KOPT-K1 (cell line): ENCODE data around the gene VARS1.
A peak's percentile ranks its signal among the peaks of the same experiment; 100 is the strongest.
"Not testable (repeated sequence)": the region's sequence is repeated elsewhere in the genome, so short reads cannot be mapped to it uniquely, and the experiment has no call there.

Source experiments
- H3K27ac ChIP-seq: fragments of 200-600 bp; sonication (generic); 2 replicates; pipeline ENCODE4 v1.5.1; 2016; ENCODE audit warnings: antibody characterized with exemption, mild to moderate bottlenecking, low read depth, low read length; ENCODE audit not compliant: poor library complexity, severe bottlenecking
- H3K36me3 ChIP-seq: fragments of 200-600 bp; sonication (generic); 2 replicates; pipeline ENCODE4 v1.5.1; 2017; ENCODE audit warnings: antibody characterized with exemption, mild to moderate bottlenecking, low read length, moderate library complexity; ENCODE audit not compliant: insufficient read depth
- H3K9me3 ChIP-seq: fragments of 200-600 bp; sonication (generic); 2 replicates; pipeline ENCODE4 v1.5.1; 2017; ENCODE audit warnings: antibody characterized with exemption, low read length, mild to moderate bottlenecking; ENCODE audit not compliant: insufficient read depth, poor library complexity, severe bottlenecking

Gene VARS1

DNA sequence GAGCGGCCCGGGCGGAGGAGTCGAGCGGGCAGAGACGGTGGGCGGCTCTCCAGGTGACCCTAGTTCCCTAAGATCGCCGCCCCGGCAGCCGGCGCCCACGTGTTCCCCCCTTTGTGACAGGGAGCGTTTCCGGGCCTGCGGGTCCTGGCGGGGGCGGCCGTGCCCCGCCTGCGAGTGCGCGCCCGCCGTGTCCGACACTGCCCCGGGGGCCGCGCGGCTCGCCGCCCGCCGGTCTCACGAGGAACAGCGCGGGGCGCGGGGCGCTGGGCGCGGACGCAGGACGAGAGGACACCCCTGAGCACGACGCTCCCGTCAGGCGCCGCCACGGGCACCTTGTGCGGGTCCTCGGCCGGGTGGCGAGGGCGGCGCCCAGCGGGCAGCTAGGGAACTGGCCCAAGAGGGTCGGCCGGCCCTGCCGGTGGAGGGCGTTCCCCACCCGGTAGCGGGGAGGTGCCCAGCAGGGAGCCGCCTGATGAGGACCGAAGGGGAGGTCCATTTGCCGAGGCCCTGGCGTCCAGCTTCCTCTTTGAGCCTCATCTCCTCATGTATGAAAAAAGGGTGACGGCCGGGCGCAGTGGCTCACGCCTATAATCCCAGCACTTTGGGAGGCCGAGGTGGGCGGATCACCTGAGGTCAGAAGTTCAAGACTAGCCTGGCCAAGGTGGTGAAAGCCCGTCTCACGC, at the start of gene VARS1:
Gene VARS1, minus strand, starts transcription at position 137 of the 683 bp plus-strand sequence. CDS start 535 bp downstream, outside the sequence.
- Histone ChIP-seq H3K27ac (peak within 1 kb of the TSS; percentile 96), H3K9me3 (no peaks in the 10 kb centered on the region), H3K36me3 (peaks cover 50% of the 10 kb centered on the region)

DNA sequence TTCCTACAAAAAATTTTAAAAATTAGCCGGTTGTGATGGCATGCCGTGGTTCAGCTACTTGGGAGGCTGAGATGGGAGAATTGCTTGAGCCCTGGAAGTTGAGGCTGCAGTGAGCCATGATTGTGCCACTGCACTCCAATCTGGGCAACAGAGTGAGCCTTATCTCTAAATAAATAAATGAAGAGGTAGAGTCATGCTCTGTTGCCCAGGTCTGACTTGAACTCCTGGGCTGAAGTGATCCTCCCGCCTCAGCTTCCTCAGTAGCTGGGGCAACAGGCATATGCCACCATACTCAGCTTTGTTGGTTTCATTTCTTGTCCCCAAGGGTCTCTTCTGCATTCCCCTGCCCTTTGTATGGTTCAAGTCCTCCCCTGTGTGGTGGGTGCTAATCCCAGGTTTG, 49.0 kb upstream of the VARS1 start:
- H3K9me3 ChIP-seq = no peaks in the 10 kb centered on the region

DNA sequence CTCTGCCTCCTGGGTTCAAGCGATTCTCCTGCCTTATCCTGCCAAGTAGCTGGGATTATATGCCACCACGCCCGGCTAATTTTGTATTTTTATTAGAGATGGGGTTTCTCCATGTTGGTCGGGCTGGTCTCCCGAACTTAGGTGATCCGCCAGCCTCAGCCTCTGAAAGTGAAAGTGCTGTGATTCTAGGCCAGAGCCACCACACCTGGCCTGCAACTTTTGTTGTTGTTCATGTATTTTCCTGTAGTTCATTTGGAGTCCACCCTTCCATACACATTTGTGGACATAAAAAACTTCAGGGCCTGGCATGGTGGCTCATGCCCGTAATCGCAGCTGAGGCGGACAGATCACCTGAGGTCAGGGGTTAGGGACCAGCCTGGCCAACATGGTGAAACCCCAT, 46.5 kb upstream of the VARS1 start:
- no peak overlapping the region for H3K27ac ChIP-seq
- no peaks in the 10 kb centered on the region for H3K9me3 ChIP-seq
- H3K36me3 ChIP-seq = peaks cover 43% of the 10 kb centered on the region

More for the DNA sequence above, 49.0 kb upstream of the VARS1 start:
- peaks cover 18% of the 10 kb centered on the region for H3K36me3 ChIP-seq
- H3K27ac ChIP-seq = no peak overlapping the region

DNA sequence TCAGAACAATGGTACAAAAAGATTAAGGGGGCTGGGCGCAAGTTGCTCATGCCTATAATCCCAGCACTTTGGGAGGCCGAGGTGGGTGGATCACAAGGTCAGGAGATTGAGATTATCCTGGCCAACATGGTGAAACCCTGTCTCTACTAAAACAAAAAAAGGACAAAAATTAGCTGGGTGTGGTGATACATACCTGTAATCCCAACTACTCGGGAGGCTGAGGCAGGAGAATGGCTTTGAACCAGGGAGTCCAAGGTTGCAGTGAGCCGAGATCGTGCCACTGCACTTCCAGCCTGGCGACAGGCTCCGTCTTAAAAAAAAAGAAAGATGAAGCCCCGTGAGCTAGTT, 44.2 kb upstream of the VARS1 start:
- H3K27ac ChIP-seq, H3K9me3 ChIP-seq: not testable (repeated sequence)
- peaks cover 57% of the 10 kb centered on the region for H3K36me3 ChIP-seq

DNA sequence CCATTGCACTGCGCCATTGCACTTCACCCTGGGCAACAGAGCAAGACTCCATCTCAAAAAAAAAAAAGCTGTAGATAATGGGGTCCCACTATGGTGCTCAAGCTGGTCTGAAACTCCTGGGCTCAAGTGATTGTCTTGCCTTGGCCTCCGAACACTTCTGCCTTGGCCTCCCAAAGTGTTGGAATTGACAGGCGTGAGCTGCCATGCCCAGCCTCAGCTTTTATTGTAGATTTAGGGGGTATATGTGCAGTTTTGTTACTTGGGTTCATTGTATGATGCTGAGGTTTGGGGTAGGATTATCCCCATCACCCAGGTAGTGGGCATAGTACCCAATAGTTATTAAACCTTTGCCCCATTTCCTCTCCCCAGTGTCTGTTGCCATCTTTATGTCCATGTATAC, 43.4 kb upstream of the VARS1 start:
- Histone ChIP-seq H3K9me3 (no peaks in the 10 kb centered on the region), H3K36me3 (peaks cover 57% of the 10 kb centered on the region), H3K27ac (no peak overlapping the region)

GRCh38 chr6:31838114-31838553, 42.6 kb upstream of the VARS1 start:
- H3K36me3 ChIP-seq = peaks cover 57% of the 10 kb centered on the region
- H3K27ac ChIP-seq = peak overlapping the region; percentile 96
- not testable (repeated sequence) for H3K9me3 ChIP-seq

GRCh38 chr6:31837369-31838113, 42.0 kb upstream of the VARS1 start:
- Histone ChIP-seq H3K36me3 (peaks cover 57% of the 10 kb centered on the region), H3K27ac (peak overlapping the region; percentile 96), H3K9me3 (no peaks in the 10 kb centered on the region)

- H3K27ac ChIP-seq = peak overlapping the region; percentile 96
- peaks cover 57% of the 10 kb centered on the region for H3K36me3 ChIP-seq
- no peaks in the 10 kb centered on the region for H3K9me3 ChIP-seq
Observed at GRCh38 chr6:31836474-31837368, 41.2 kb upstream of the VARS1 start.

GRCh38 chr6:31836047-31836473, 40.5 kb upstream of the VARS1 start:
- peak overlapping the region; percentile 96 for H3K27ac ChIP-seq
- peaks cover 59% of the 10 kb centered on the region for H3K36me3 ChIP-seq
- H3K9me3 ChIP-seq = no peaks in the 10 kb centered on the region

DNA sequence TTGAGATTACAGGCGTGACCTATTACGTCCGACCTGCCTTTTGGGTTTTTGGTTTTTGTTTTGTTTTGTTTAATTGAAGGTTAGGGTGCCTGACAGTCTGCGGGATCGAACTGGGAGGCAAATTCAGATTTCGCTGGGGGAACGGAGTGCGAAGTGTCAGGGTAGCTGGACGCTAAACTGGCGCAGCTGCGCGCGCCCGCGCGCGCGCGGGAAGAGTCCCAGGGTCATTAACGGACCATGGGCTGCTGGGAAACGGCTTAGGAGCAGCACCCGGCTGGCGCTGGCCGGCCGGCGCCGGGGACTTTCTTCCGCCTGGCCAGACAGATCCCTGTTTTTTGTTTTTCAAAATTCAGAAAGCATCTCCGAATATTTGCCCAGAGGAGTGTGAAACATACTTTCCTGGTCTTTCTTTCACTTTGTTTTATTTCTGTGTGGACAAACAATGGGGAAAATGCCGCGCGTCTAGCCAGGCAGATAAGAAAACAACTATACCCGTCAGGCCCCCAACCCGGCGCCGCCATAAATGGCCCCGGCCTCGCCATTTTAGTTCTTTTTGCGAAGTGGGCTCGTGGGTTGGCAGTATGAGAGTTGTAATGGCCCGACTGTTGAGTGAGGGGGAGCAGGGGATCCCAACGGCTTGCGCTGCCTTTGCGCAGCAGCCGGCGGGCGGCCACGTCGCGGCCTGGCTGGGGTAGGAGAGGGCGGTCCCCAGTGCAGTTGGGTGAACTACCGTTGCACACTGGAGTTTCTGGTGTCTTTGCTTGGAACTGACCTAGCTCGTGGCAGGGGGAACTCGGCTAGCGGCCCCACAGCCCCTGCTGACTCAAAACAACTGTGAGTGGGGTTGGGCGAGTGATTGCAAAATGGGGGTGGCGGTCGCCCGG, 39.1 kb upstream of the VARS1 start:
- peak overlapping the region; percentile 96 for H3K27ac ChIP-seq
- peaks cover 44% of the 10 kb centered on the region for H3K36me3 ChIP-seq

GRCh38 chr6:31831350-31832215, 36.0 kb upstream of the VARS1 start:
- Histone ChIP-seq H3K36me3 (peaks cover 14% of the 10 kb centered on the region), H3K9me3 (no peaks in the 10 kb centered on the region), H3K27ac (peak overlapping the region; percentile 55)

More for the DNA sequence above, 39.1 kb upstream of the VARS1 start:
- no peaks in the 10 kb centered on the region for H3K9me3 ChIP-seq

GRCh38 chr6:31830886-31831335, 35.4 kb upstream of the VARS1 start:
- Histone ChIP-seq H3K36me3 (peaks cover 7% of the 10 kb centered on the region), H3K27ac (peak overlapping the region; percentile 55)

GRCh38 chr6:31829633-31830283, 34.2 kb upstream of the VARS1 start:
- peak overlapping the region; percentile 63 for H3K27ac ChIP-seq
- no peaks in the 10 kb centered on the region for H3K9me3 ChIP-seq
- peaks cover 5% of the 10 kb centered on the region; the same call in 1 of the 2 replicates for H3K36me3 ChIP-seq

More at GRCh38 chr6:31830886-31831335, 35.4 kb upstream of the VARS1 start:
- no peaks in the 10 kb centered on the region for H3K9me3 ChIP-seq
